ENCODE measurements around the gene TRPV3.
A peak's percentile ranks its signal among the peaks of the same experiment; 100 is the strongest.

DNA sequence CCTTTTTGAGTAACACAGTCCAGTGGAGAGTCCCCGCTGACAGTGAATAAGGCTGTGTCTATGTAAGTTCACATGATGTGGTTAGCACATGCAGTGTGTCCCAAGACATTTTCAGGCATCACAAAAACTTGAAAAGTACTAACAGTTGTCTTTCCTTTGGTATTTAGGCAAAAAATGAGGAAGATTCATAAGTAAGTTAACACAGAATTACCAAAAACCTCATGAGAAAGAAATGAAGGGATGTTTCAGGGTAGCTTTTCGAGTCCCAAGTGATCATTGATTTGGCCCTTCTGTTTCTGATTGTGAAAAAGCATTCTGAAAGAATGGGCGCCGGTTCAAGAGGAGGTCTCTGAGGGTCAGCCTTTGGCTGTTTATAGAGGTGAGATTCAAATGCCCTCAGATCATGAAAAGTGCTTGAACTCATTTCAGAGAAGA, 82.3 kb downstream of the TRPV3 start:
- TF ChIP-seq, protein P1, sequence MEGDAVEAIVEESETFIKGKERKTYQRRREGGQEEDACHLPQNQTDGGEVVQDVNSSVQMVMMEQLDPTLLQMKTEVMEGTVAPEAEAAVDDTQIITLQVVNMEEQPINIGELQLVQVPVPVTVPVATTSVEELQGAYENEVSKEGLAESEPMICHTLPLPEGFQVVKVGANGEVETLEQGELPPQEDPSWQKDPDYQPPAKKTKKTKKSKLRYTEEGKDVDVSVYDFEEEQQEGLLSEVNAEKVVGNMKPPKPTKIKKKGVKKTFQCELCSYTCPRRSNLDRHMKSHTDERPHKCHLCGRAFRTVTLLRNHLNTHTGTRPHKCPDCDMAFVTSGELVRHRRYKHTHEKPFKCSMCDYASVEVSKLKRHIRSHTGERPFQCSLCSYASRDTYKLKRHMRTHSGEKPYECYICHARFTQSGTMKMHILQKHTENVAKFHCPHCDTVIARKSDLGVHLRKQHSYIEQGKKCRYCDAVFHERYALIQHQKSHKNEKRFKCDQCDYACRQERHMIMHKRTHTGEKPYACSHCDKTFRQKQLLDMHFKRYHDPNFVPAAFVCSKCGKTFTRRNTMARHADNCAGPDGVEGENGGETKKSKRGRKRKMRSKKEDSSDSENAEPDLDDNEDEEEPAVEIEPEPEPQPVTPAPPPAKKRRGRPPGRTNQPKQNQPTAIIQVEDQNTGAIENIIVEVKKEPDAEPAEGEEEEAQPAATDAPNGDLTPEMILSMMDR (IDR thresholded peaks at IDR 0.05): no peak
- TF ChIP-seq POLR2A (IDR thresholded peaks at IDR 0.05) (no peak), EP300 (IDR thresholded peaks at IDR 0.05) (peak in 1 of 2 donors; percentile 36)
